Fibroblast of mammary gland (primary cell): ENCODE measurements around the gene KRTAP10-10.
"Not testable (repeated sequence)": the region's sequence is repeated elsewhere in the genome, so short reads cannot be mapped to it uniquely, and the experiment has no call there.

ENCODE experiments used
- DNase-seq: peaks from one replicate; pipeline ENCODE4 v3.0.0-alpha.2; 2010; ENCODE audit warnings: low read depth
- H3K4me3 ChIP-seq: 2 replicates; pipeline ENCODE4 v1.5.1; 2011; ENCODE audit warnings: low read depth, mild to moderate bottlenecking, low read length, moderate library complexity; ENCODE audit not compliant: control insufficient read depth
- CTCF ChIP-seq: conservative IDR thresholded peaks from 2 replicates; pipeline ENCODE4 v1.5.1; 2011; ENCODE audit warnings: low read depth, low read length, inconsistent platforms; ENCODE audit not compliant: control insufficient read depth, insufficient read depth

KRTAP10-10 gene

DNA sequence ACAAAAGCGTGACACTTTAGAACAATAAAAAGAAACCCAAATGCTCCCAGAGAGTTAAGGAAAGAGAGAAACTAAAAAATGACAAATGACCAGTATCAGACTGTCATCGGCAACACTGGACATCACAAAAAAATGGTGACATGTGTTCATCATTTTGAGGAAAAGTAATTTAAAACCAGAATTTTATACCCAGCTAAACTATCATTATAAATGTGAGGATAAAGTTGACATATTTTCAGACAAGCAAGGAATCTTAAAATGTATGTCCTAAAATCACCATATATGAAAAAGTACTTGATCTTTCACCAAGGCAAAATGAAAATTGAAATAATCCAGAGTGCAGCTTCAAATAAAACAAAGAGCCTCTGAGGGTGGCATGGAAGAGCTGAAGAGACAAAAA is 7.7 kb downstream of the KRTAP10-10 start:
- no peak for TF ChIP-seq CTCF
- no peak for DNase-seq
- no peak overlapping the region for H3K4me3 ChIP-seq

- not testable (repeated sequence) for DNase-seq, H3K4me3 ChIP-seq
These were observed 9.4 kb downstream of the KRTAP10-10 start, which contains the start of gene KRTAP10-11 for GRCh38 chr21:44646366-44647221. Gene KRTAP10-11 (plus strand): TSS chr21:44646414. CDS start chr21:44646459, 45 bp downstream.

DNA sequence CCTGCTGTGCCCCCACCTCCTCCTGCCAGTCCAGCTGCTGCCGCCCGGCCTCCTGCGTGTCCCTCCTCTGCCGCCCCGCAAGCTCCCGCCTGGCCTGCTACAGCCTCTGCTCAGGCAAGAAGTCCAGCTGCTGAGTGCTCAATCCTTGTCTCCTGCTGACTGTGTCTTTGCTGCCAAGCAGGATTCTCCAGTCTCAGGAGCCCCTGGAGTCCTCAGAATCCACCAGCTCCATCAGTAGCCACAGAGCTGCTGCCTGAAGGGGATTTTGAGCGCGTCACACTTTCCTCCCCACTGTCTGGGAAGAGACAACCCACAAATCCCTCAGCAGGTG is 10.0 kb downstream of the KRTAP10-10 start:
- no peak overlapping the region for H3K4me3 ChIP-seq
- no peak for TF ChIP-seq CTCF
- no peak for DNase-seq

GRCh38 chr21:44648557-44649311 is 11.6 kb downstream of the KRTAP10-10 start:
- DNase-seq: no peak
- TF ChIP-seq CTCF: no peak
- no peak overlapping the region for H3K4me3 ChIP-seq

DNA sequence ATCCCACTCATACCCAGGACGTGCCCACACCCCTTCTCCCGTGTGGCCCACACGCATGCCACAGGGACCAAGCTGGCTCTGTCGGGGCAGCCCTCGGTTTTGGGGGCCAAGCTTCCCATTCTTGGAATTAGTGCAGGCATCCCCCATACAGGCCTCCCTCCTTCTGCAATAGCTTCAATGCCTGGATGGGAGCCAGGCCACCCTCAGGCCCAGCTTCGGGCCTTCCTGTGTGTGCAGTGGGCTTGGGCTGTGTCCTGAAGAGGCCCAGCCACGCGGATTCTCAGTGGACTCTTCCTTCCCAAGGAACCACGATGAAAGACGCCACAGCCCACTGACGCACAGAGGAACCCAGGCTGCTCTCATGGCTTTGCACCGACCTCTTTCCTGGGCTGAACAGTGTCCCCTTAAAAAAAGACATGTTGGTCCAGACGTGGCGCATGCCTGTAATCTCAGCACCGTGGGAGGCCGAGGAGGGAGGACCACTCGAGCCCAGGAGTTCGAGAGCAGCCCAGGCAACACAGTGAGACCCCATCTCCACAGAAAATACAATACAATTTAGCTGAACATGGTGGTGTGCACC is 12.5 kb downstream of the KRTAP10-10 start:
- DNase-seq: no peak
- TF ChIP-seq CTCF: no peak
- H3K4me3 ChIP-seq: no peak overlapping the region

- DNase-seq: no peak
- no peak for TF ChIP-seq CTCF
- H3K4me3 ChIP-seq: no peak overlapping the region
These were observed 13.3 kb downstream of the KRTAP10-10 start for GRCh38 chr21:44650265-44650972.
